Measurements from ENCODE around the gene TRIM31. TPM values are rescaled to one million over a fixed set of nuclear protein-coding genes. Genes with fewer than 3 reads are reported as not detected.
A peak's percentile ranks its signal among the peaks of the same experiment; 100 is the strongest.

The TRIM31 gene
- total and polyA plus RNA-seq, 2 donors from 2014 or later, result 0.22 to 0.26 TPM

GRCh38 chr6:30130179-30130679 is 17.3 kb upstream of the TRIM31 start:
- peaks cover 0 to 7% (median 0%) of the 10 kb centered on the region in 3 donors for H3K4me1 ChIP-seq (ENCODE audit: control insufficient read depth in 2 of 3, insufficient read depth in 2 of 3, low read depth in 1 of 3, low read length in 3 of 3)
- no peak for DNase-seq
- H3K36me3 ChIP-seq (ENCODE audit: control insufficient read depth in 2 of 3, insufficient read depth in 3 of 3, low read length in 3 of 3), result no peaks in the 10 kb centered on the region
- no peak for TF ChIP-seq CTCF (IDR thresholded peaks at IDR 0.05; ENCODE audit: borderline replicate concordance, extremely low read depth, insufficient read depth)
- H3K4me3 ChIP-seq (ENCODE audit: low read length in 3 of 3), result no peak overlapping the region
- H3K9ac ChIP-seq (ENCODE audit: low read length in 3 of 3), result no peak overlapping the region
- no peaks in the 10 kb centered on the region for H3K9me3 ChIP-seq (ENCODE audit: control insufficient read depth in 2 of 3, insufficient read depth in 1 of 3, low read length in 3 of 3)
- intact Hi-C loops (cut with DNase I), result no loop called here
- peaks cover 37% of the 10 kb centered on the region for H3K27me3 ChIP-seq (ENCODE audit: control insufficient read depth, insufficient read depth, low read length)
- H3K27ac ChIP-seq (ENCODE audit: low read depth in 2 of 2, low read length in 2 of 2), result no peak overlapping the region
- no peak for FAIRE-seq

- Histone ChIP-seq H3K27ac (ENCODE audit: low read depth in 2 of 2, low read length in 2 of 2) (no peak overlapping the region), H3K36me3 (ENCODE audit: control insufficient read depth in 2 of 3, insufficient read depth in 3 of 3, low read length in 3 of 3) (no peaks in the 10 kb centered on the region), H3K9me3 (ENCODE audit: control insufficient read depth in 2 of 3, insufficient read depth in 1 of 3, low read length in 3 of 3) (no peaks in the 10 kb centered on the region), H3K9ac (ENCODE audit: low read length in 3 of 3) (no peak overlapping the region), H3K4me3 (ENCODE audit: low read length in 3 of 3) (no peak overlapping the region), H3K4me1 (ENCODE audit: control insufficient read depth in 2 of 3, insufficient read depth in 2 of 3, low read depth in 1 of 3, low read length in 3 of 3) (peaks cover 0 to 7% (median 0%) of the 10 kb centered on the region in 3 donors), H3K27me3 (ENCODE audit: control insufficient read depth, insufficient read depth, low read length) (peaks cover 37% of the 10 kb centered on the region)
- DNase-seq, result no peak
- intact Hi-C loops (cut with DNase I), result no loop called here
- no peak for TF ChIP-seq CTCF (IDR thresholded peaks at IDR 0.05; ENCODE audit: borderline replicate concordance, extremely low read depth, insufficient read depth)
- no peak for FAIRE-seq
Observed at GRCh38 chr6:30129265-30130178, 16.6 kb upstream of the TRIM31 start.

- Histone ChIP-seq H3K4me1 (ENCODE audit: control insufficient read depth in 2 of 3, insufficient read depth in 2 of 3, low read depth in 1 of 3, low read length in 3 of 3) (peaks cover 0 to 7% (median 0%) of the 10 kb centered on the region in 3 donors), H3K27ac (ENCODE audit: low read depth in 2 of 2, low read length in 2 of 2) (no peak overlapping the region), H3K27me3 (ENCODE audit: control insufficient read depth, insufficient read depth, low read length) (peaks cover 33% of the 10 kb centered on the region), H3K36me3 (ENCODE audit: control insufficient read depth in 2 of 3, insufficient read depth in 3 of 3, low read length in 3 of 3) (no peaks in the 10 kb centered on the region), H3K9me3 (ENCODE audit: control insufficient read depth in 2 of 3, insufficient read depth in 1 of 3, low read length in 3 of 3) (no peaks in the 10 kb centered on the region), H3K4me3 (ENCODE audit: low read length in 3 of 3) (no peak overlapping the region), H3K9ac (ENCODE audit: low read length in 3 of 3) (no peak overlapping the region)
- TF ChIP-seq CTCF (IDR thresholded peaks at IDR 0.05; ENCODE audit: borderline replicate concordance, extremely low read depth, insufficient read depth), result no peak
- FAIRE-seq (no peak), DNase-seq (peak; percentile 38 to 52 (median 39))
- intact Hi-C loops (cut with DNase I), result no loop called here
Observed at GRCh38 chr6:30127238-30128093, 14.6 kb upstream of the TRIM31 start.

All from kidney (tissue), 14 donors.